Measurements from ENCODE around the gene TRIM28.

- TF ChIP-seq TOX (CRISPR knock-in tag; IDR thresholded peaks at IDR 0.05; ENCODE audit: borderline replicate concordance), result no peak
- no peak for TF ChIP-seq PATZ1 (CRISPR knock-in tag; IDR thresholded peaks at IDR 0.05; ENCODE audit: borderline replicate concordance)
- TF ChIP-seq ZC3H10 (CRISPR knock-in tag; IDR thresholded peaks at IDR 0.05), result no peak
- TF ChIP-seq, protein P1, sequence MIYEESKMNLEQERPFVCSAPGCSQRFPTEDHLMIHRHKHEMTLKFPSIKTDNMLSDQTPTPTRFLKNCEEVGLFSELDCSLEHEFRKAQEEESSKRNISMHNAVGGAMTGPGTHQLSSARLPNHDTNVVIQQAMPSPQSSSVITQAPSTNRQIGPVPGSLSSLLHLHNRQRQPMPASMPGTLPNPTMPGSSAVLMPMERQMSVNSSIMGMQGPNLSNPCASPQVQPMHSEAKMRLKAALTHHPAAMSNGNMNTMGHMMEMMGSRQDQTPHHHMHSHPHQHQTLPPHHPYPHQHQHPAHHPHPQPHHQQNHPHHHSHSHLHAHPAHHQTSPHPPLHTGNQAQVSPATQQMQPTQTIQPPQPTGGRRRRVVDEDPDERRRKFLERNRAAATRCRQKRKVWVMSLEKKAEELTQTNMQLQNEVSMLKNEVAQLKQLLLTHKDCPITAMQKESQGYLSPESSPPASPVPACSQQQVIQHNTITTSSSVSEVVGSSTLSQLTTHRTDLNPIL (CRISPR knock-in tag; IDR thresholded peaks at IDR 0.05; ENCODE audit: low read depth), result no peak
- TF ChIP-seq ESRRG (CRISPR knock-in tag; IDR thresholded peaks at IDR 0.05), result no peak
- no peak for TF ChIP-seq SNAI2 (CRISPR knock-in tag; IDR thresholded peaks at IDR 0.05)
- no peak for TF ChIP-seq BACH2 (CRISPR knock-in tag; IDR thresholded peaks at IDR 0.05; ENCODE audit: borderline replicate concordance)
- TF ChIP-seq RARB (CRISPR knock-in tag; IDR thresholded peaks at IDR 0.05), result no peak
Measured at GRCh38 chr19:58584498-58585441, 40.9 kb downstream of the TRIM28 start.

Data from SK-N-SH treated with all-trans-retinoic acid at 6 μM for 48 hours (cell line).